IPS DF 4.7 (cell line): ENCODE measurements around the gene EXOSC10.

Experiments used
- DNase-seq: peaks from one replicate; pipeline ENCODE4 v3.0.0-alpha.2; 2013; ENCODE audit warnings: low spot score; ENCODE audit errors: extremely low read depth

The EXOSC10 gene

GRCh38 chr1:11099310-11100148 is at the start of gene EXOSC10:
Gene EXOSC10, minus strand, starts transcription at chr1:11099869. Its CDS starts 38 bp downstream, at chr1:11099831.
- DNase-seq: peak; percentile 46

- no peak for DNase-seq
Measured at GRCh38 chr1:11147197-11147770, 47.6 kb upstream of the EXOSC10 start.

GRCh38 chr1:11145741-11146140 is 46.1 kb upstream of the EXOSC10 start:
- DNase-seq: no peak

GRCh38 chr1:11144570-11145256 is 45.0 kb upstream of the EXOSC10 start:
- DNase-seq: no peak

GRCh38 chr1:11143907-11144306 is 44.2 kb upstream of the EXOSC10 start:
- no peak for DNase-seq

GRCh38 chr1:11143401-11143800 is 43.7 kb upstream of the EXOSC10 start:
- DNase-seq: no peak

- DNase-seq: no peak
Measured at GRCh38 chr1:11142618-11143391, 43.1 kb upstream of the EXOSC10 start.

GRCh38 chr1:11138952-11139351 is 39.3 kb upstream of the EXOSC10 start:
- DNase-seq: no peak

- no peak for DNase-seq
Measured at GRCh38 chr1:11138029-11138428, 38.4 kb upstream of the EXOSC10 start.

- DNase-seq: no peak
Measured at GRCh38 chr1:11134898-11135266, 35.2 kb upstream of the EXOSC10 start.

- no peak for DNase-seq
Measured at GRCh38 chr1:11134251-11134897, 34.7 kb upstream of the EXOSC10 start.

GRCh38 chr1:11132563-11133293 is 33.1 kb upstream of the EXOSC10 start:
- no peak for DNase-seq

- DNase-seq: no peak
Measured at GRCh38 chr1:11131816-11132215, 32.1 kb upstream of the EXOSC10 start.

GRCh38 chr1:11130406-11130805 is 30.7 kb upstream of the EXOSC10 start:
- no peak for DNase-seq

- DNase-seq: no peak
Measured at GRCh38 chr1:11129649-11130390, 30.2 kb upstream of the EXOSC10 start.

- DNase-seq: no peak
Measured at GRCh38 chr1:11126569-11126968, 26.9 kb upstream of the EXOSC10 start.

GRCh38 chr1:11125931-11126330 is 26.3 kb upstream of the EXOSC10 start:
- DNase-seq: no peak

- DNase-seq: no peak
Measured at GRCh38 chr1:11124965-11125364, 25.3 kb upstream of the EXOSC10 start.

GRCh38 chr1:11116318-11116717 is 16.6 kb upstream of the EXOSC10 start:
- no peak for DNase-seq

- DNase-seq: no peak
Measured at GRCh38 chr1:11114966-11115365, 15.3 kb upstream of the EXOSC10 start.
